Smooth muscle cell (in vitro differentiated cells): ENCODE measurements around the gene MZB1. TPM values are rescaled to one million over a fixed set of nuclear protein-coding genes. Genes with fewer than 3 reads are reported as not detected.

Experiments used
- DNase-seq: peaks from one replicate; lab custom pipeline; 2025; ENCODE audit not compliant: unreplicated experiment; lab: John Stamatoyannopoulos, UW
- H2AFZ ChIP-seq: fragments of 200-600 bp; sonication (generic); 2 replicates; pipeline ENCODE4 v1.6.0; 2016; ENCODE audit warnings: antibody characterized with exemption, low read depth, mild to moderate bottlenecking
- H3F3A ChIP-seq: fragments of 200-600 bp; sonication (generic); 2 replicates; pipeline ENCODE4 v1.6.0; 2017; ENCODE audit warnings: antibody characterized with exemption, low read depth
- H3K27ac ChIP-seq: fragments of 200-600 bp; sonication (generic); 2 replicates; pipeline ENCODE4 v1.5.1; 2016; ENCODE audit warnings: low read depth, mild to moderate bottlenecking
- H3K27me3 ChIP-seq: fragments of 200-600 bp; sonication (generic); 2 replicates; pipeline ENCODE4 v1.6.1; 2016; ENCODE audit warnings: low read depth, mild to moderate bottlenecking
- H3K36me3 ChIP-seq: fragments of 200-600 bp; sonication (generic); 2 replicates; pipeline ENCODE4 v1.5.1; 2016; ENCODE audit warnings: low read depth
- H3K4me1 ChIP-seq: fragments of 200-600 bp; sonication (generic); 2 replicates; pipeline ENCODE4 v1.5.1; 2016; ENCODE audit warnings: low read depth
- H3K4me2 ChIP-seq: fragments of 200-600 bp; sonication (generic); 2 replicates; pipeline ENCODE4 v1.6.0; 2016; ENCODE audit warnings: mild to moderate bottlenecking
- H3K4me3 ChIP-seq: fragments of 200-600 bp; sonication (generic); 2 replicates; pipeline ENCODE4 v1.5.1; 2016; ENCODE audit warnings: mild to moderate bottlenecking
- H3K79me2 ChIP-seq: fragments of 200-600 bp; sonication (generic); 2 replicates; pipeline ENCODE4 v1.6.0; 2016; ENCODE audit warnings: low read depth, mild to moderate bottlenecking
- H3K9ac ChIP-seq: fragments of 200-600 bp; sonication (generic); 2 replicates; pipeline ENCODE4 v1.6.0; 2016; ENCODE audit warnings: low read depth
- H3K9me3 ChIP-seq: fragments of 200-600 bp; sonication (generic); replicated peaks from 2 replicates; pipeline ENCODE4 v1.5.1; 2016; ENCODE audit warnings: low read depth
- H4K20me1 ChIP-seq: fragments of 200-600 bp; sonication (generic); 2 replicates; pipeline ENCODE4 v1.6.0; 2016; ENCODE audit warnings: low read depth
- CTCF ChIP-seq: fragments of 200-600 bp; sonication (generic); IDR thresholded peaks from 2 replicates; pipeline ENCODE4 v1.5.1; 2017; ENCODE audit warnings: borderline replicate concordance, mild to moderate bottlenecking, antibody characterized with exemption; ENCODE audit not compliant: insufficient read depth, poor library complexity, severe bottlenecking
- WGBS: methylation state at CpG from one replicate; pipeline ENCODE4 v1.1.7; 2016; ENCODE audit warnings: low lambda C conversion rate; 5-methylcytosine and 5-hydroxymethylcytosine counted together
- polyA plus RNA-seq: library from polyadenylated mRNA; unstranded; fragments of >200 nt; fragmentation: Nextera tagmentation; extraction: Ambion mirVana; gene quantifications from 2 replicates; pipeline ENCODE4 v1.2.1, GENCODE V29; 2016
- total RNA-seq: library from RNA; depleted of rRNA; stranded (reverse); fragments of >200 nt; gene quantifications from 2 replicates; pipeline ENCODE4 v1.2.3, GENCODE V29; 2014

The MZB1 gene
- total and polyA plus RNA-seq, 2 experiments from 2014 or later: 0.19 TPM; not detected in 1

GRCh38 chr5:139344177-139344576, 45.5 kb downstream of the MZB1 start:
- Histone ChIP-seq H3K36me3 (no peaks in the 10 kb centered on the region), H3K79me2 (peaks cover 75% of the 10 kb centered on the region), H3K4me3 (peak overlapping the region; percentile 81), H3F3A (peaks cover 6% of the 10 kb centered on the region), H4K20me1 (peaks cover 70% of the 10 kb centered on the region), H2AFZ (no peak overlapping the region), H3K4me1 (peaks cover 21% of the 10 kb centered on the region), H3K27me3 (no peaks in the 10 kb centered on the region), H3K4me2 (peak overlapping the region; percentile 95), H3K9me3 (no peaks in the 10 kb centered on the region), H3K27ac (no peak overlapping the region), H3K9ac (no peak overlapping the region)
- no peak for DNase-seq
- no peak for TF ChIP-seq CTCF
- WGBS: 92% methylated on average over 2 of the region's 2 CpGs

- no peaks in the 10 kb centered on the region for H3K36me3 ChIP-seq
- TF ChIP-seq CTCF: no peak
- H3K79me2 ChIP-seq: peaks cover 68% of the 10 kb centered on the region
- H2AFZ ChIP-seq: no peak overlapping the region
- peaks cover 10% of the 10 kb centered on the region for H3F3A ChIP-seq
- no peak overlapping the region for H3K27ac ChIP-seq
- peaks cover 63% of the 10 kb centered on the region for H4K20me1 ChIP-seq
- DNase-seq: no peak
- no peaks in the 10 kb centered on the region for H3K27me3 ChIP-seq
- WGBS: 94% methylated on average over 9 of the region's 9 CpGs
- peaks cover 21% of the 10 kb centered on the region for H3K4me1 ChIP-seq
- H3K4me3 ChIP-seq: peak overlapping the region; percentile 81
- H3K9me3 ChIP-seq: no peaks in the 10 kb centered on the region
- peak overlapping the region; percentile 99 for H3K9ac ChIP-seq
- H3K4me2 ChIP-seq: peak overlapping the region; percentile 95
Measured at GRCh38 chr5:139343476-139343875, 46.2 kb downstream of the MZB1 start.

GRCh38 chr5:139342423-139342723, 47.3 kb downstream of the MZB1 start:
- under 1% methylated on average over 16 of the region's 16 CpGs for WGBS
- peaks cover 52% of the 10 kb centered on the region for H4K20me1 ChIP-seq
- H3K79me2 ChIP-seq: peaks cover 57% of the 10 kb centered on the region
- H3K9me3 ChIP-seq: no peaks in the 10 kb centered on the region
- no peak for TF ChIP-seq CTCF
- H3K4me1 ChIP-seq: peaks cover 21% of the 10 kb centered on the region
- no peaks in the 10 kb centered on the region for H3K27me3 ChIP-seq
- H3K27ac ChIP-seq: peak overlapping the region; percentile 98
- H3F3A ChIP-seq: peaks cover 10% of the 10 kb centered on the region
- DNase-seq: no peak
- peak overlapping the region; percentile 95 for H3K4me2 ChIP-seq
- no peak overlapping the region for H2AFZ ChIP-seq
- peak overlapping the region; percentile 99 for H3K9ac ChIP-seq
- no peaks in the 10 kb centered on the region for H3K36me3 ChIP-seq
- peak overlapping the region; percentile 81 for H3K4me3 ChIP-seq

- peak; percentile 86 for DNase-seq
- peak within 1 kb of the TSS; percentile 98 for H3K27ac ChIP-seq
- H3K9me3 ChIP-seq: no peaks in the 10 kb centered on the region
- H3K4me1 ChIP-seq: peaks cover 21% of the 10 kb centered on the region
- peak within 1 kb of the TSS; percentile 99 for H3K9ac ChIP-seq
- H4K20me1 ChIP-seq: peaks cover 47% of the 10 kb centered on the region
- H3K4me3 ChIP-seq: peak within 1 kb of the TSS; percentile 81
- H2AFZ ChIP-seq: no peak within 1 kb of the TSS
- no peaks in the 10 kb centered on the region for H3K36me3 ChIP-seq
- 1% methylated on average over 53 of the region's 66 CpGs for WGBS
- TF ChIP-seq CTCF: peak; percentile 51
- H3K79me2 ChIP-seq: peaks cover 52% of the 10 kb centered on the region
- no peaks in the 10 kb centered on the region for H3K27me3 ChIP-seq
- H3K4me2 ChIP-seq: peak within 1 kb of the TSS; percentile 95
- peaks cover 10% of the 10 kb centered on the region for H3F3A ChIP-seq
Measured at GRCh38 chr5:139341689-139342422, 47.9 kb downstream of the MZB1 start, which contains the start of gene PAIP2. Gene PAIP2, plus strand, starts transcription at chr5:139341854. Its CDS starts 21,931 bp downstream, at chr5:139363785.
